Peyer's patch (tissue), 4 donors: Measurements from ENCODE around the gene RTN4RL1. TPM values are rescaled to one million over a fixed set of nuclear protein-coding genes. Genes with fewer than 3 reads are reported as not detected.

Source experiments
- DNase-seq, 3 donors: peaks; one replicate each; pipeline ENCODE4 v3.0.0-alpha.2; 2017 to 2019
- H3K27ac ChIP-seq, 4 donors: fragments of 200-600 bp; sonication (generic); one replicate each; pipeline ENCODE4 v1.5.1; 2016 to 2019
- H3K27me3 ChIP-seq, 2 donors: fragments of 200-600 bp; sonication (generic); one replicate each; pipeline ENCODE4 v1.5.1; 2019
- H3K36me3 ChIP-seq, 3 donors: fragments of 200-600 bp; sonication (generic); one replicate each; pipeline ENCODE4 v1.5.1; 2016 to 2019
- H3K4me1 ChIP-seq, 4 donors: fragments of 200-600 bp; sonication (generic); one replicate each; pipeline ENCODE4 v1.5.1; 2016 to 2019
- H3K4me3 ChIP-seq, 4 donors: fragments of 200-600 bp; sonication (generic); 1 replicate in 3 of 4; 2 replicates in 1 of 4; pipeline ENCODE4 v1.5.1; 2016 to 2019; ENCODE audit warnings: mild to moderate bottlenecking in 1 of 4
- H3K9me3 ChIP-seq, 4 donors: fragments of 200-600 bp; sonication (generic); one replicate each; pipeline ENCODE4 v1.5.1; 2016 to 2019; ENCODE audit warnings: mild to moderate bottlenecking in 1 of 4
- POLR2A ChIP-seq, 2 donors: fragments of 450-650 bp; IDR thresholded peaks; one replicate each; pipeline ENCODE4 v1.5.1; 2017; ENCODE audit warnings: antibody characterized with exemption in 2 of 2, mild to moderate bottlenecking in 2 of 2, moderate library complexity in 2 of 2
- total RNA-seq, 4 donors: library from RNA; depleted of rRNA; stranded (reverse); fragments of >200 nt; gene quantifications; one replicate each; pipeline ENCODE4 v1.1.0, GENCODE V29; 2016
- TF ChIP-seq, protein P1 (sequence below), 6 experiments: fragments of 450-650 bp in 4 of 6; fragments of 200-600 bp in 2 of 6; sonication (generic) in 1 of 6; IDR thresholded peaks; one replicate each; pipeline ENCODE4 v1.5.1; 2017 to 2019; ENCODE audit warnings: antibody characterized with exemption in 6 of 6, mild to moderate bottlenecking in 3 of 6, moderate library complexity in 1 of 6

Gene RTN4RL1
- total RNA-seq, 4 donors from 2014 or later, result not detected

- peaks cover 0 to 36% (median 24%) of the 10 kb centered on the region in 4 donors for H3K4me1 ChIP-seq
- peak overlapping the region in 1 of 4 donors; percentile 28 for H3K27ac ChIP-seq
- no peaks in the 10 kb centered on the region for H3K36me3 ChIP-seq
- no peaks in the 10 kb centered on the region for H3K9me3 ChIP-seq
- H3K4me3 ChIP-seq, result peak overlapping the region; percentile 33 to 63 (median 60)
- TF ChIP-seq, protein P1, sequence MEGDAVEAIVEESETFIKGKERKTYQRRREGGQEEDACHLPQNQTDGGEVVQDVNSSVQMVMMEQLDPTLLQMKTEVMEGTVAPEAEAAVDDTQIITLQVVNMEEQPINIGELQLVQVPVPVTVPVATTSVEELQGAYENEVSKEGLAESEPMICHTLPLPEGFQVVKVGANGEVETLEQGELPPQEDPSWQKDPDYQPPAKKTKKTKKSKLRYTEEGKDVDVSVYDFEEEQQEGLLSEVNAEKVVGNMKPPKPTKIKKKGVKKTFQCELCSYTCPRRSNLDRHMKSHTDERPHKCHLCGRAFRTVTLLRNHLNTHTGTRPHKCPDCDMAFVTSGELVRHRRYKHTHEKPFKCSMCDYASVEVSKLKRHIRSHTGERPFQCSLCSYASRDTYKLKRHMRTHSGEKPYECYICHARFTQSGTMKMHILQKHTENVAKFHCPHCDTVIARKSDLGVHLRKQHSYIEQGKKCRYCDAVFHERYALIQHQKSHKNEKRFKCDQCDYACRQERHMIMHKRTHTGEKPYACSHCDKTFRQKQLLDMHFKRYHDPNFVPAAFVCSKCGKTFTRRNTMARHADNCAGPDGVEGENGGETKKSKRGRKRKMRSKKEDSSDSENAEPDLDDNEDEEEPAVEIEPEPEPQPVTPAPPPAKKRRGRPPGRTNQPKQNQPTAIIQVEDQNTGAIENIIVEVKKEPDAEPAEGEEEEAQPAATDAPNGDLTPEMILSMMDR (IDR thresholded peaks at IDR 0.05), result no peak
- no peak for TF ChIP-seq POLR2A (IDR thresholded peaks at IDR 0.05)
- peaks cover 0 to 23% of the 10 kb centered on the region in 2 donors for H3K27me3 ChIP-seq
- DNase-seq, result no peak
These were observed 438 bp downstream of the RTN4RL1 start for GRCh38 chr17:2024572-2025219.

DNA sequence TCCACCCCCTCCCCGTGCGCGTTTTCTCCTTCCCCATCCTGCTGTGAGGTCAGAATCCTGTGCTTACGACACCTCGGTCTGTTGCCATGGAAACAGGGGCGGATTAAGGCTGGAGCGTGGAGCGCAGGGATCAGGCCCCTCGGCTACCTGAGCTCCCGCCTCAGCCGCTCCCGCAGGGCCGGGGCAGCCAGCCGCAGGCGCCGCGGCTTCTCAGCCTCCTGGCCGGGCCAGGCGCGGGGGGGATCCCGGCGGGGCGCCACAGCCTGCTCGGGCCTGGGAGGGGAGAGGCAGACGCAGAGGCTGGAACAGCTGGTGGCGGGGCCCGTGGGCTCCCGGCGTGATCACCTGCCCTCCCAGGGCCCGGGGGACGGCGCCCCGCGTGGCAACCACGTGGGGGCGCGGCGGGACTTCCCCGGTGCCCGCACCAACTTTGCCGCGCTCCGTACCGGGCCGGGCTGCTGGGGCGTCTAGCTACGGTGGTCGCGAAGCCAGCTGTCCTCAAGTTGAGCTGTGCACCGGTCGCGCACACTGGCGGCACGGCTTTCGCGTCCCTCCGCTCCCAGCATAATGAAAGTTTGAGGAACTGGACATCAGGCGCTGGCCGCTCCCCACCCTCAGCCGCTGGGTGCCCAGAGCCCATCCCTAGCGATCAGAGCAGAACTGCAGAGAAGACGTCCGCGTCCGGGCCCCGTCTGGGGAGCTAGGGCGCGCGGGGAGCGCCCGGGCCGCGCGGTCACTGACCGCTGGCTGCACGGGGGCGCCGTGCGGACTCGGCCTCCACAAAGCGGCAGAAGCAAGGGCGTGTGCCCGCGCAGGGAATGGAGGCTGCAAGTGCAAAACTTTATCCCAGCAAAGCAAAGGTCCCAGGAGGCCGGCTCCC is 1.2 kb downstream of the RTN4RL1 start:
- Histone ChIP-seq H3K4me3 (peak overlapping the region; percentile 33 to 63 (median 60)), H3K36me3 (no peaks in the 10 kb centered on the region), H3K27ac (peak overlapping the region in 1 of 4 donors; percentile 17), H3K4me1 (peaks cover 0 to 33% (median 24%) of the 10 kb centered on the region in 4 donors), H3K27me3 (peaks cover 0 to 23% of the 10 kb centered on the region in 2 donors), H3K9me3 (no peaks in the 10 kb centered on the region)
- DNase-seq, result peak in 2 of 3 donors; percentile 24 to 64
- TF ChIP-seq, protein P1 (IDR thresholded peaks at IDR 0.05), result peak in 1 of 6 experiments; percentile 6
- TF ChIP-seq POLR2A (IDR thresholded peaks at IDR 0.05), result no peak

DNA sequence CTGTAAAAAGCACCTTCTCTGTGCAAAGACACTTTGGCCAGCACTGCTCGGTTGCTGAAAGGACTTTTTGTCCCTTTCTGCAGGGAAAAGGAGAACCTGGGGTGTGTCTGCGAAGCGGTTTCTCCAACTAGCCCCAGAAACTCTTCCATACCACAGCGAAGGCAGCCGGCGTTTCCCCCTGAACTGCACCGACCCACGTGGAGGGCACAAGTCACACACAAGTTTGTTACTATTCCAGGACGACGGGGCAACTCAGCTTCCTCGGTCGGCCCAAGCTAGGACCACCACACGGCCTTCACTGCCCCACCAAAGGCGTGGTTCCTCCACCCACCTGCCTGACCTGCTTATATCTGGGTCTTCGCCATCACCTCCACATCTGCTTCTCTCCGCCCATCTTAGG is 1.9 kb downstream of the RTN4RL1 start:
- peaks cover 0 to 33% (median 24%) of the 10 kb centered on the region in 4 donors for H3K4me1 ChIP-seq
- H3K27me3 ChIP-seq, result peaks cover 0 to 23% of the 10 kb centered on the region in 2 donors
- no peaks in the 10 kb centered on the region for H3K36me3 ChIP-seq
- H3K4me3 ChIP-seq, result peak overlapping the region in 1 of 4 donors; percentile 63
- no peak for DNase-seq
- no peak for TF ChIP-seq POLR2A (IDR thresholded peaks at IDR 0.05)
- TF ChIP-seq, protein P1 (IDR thresholded peaks at IDR 0.05), result no peak
- no peaks in the 10 kb centered on the region for H3K9me3 ChIP-seq
- no peak overlapping the region for H3K27ac ChIP-seq

DNA sequence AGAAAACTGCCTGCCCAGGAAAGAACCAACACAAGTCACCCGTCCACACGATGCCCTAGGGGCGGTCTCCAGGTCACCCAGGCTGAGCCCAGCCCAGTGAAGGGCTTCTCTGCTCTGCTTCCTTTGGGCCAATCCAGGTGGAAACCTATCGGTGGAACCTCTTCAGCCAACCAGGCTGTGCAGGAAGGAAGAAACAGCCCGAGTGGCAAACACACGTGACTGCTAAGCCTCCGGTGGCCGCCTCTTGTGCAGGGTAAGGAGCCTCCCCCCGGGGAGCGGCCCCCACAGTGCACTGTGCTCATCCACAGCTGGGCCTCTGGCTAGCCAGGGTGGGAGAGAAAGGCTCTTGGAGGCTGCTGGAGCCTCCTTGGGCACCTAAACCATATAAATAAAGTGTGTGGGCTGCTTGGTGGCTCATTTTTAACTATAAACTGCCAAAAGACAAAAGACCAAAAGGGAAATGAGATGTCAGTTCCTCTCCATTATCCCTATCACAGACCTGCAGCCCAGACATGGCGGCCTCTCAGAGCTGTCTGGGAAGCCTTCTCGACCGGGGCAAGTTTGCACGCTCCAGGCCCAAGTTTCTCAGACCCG is 2.4 kb downstream of the RTN4RL1 start:
- TF ChIP-seq, protein P1 (IDR thresholded peaks at IDR 0.05), result no peak
- no peak for TF ChIP-seq POLR2A (IDR thresholded peaks at IDR 0.05)
- Histone ChIP-seq H3K9me3 (no peaks in the 10 kb centered on the region), H3K27ac (no peak overlapping the region), H3K36me3 (no peaks in the 10 kb centered on the region), H3K4me3 (no peak overlapping the region), H3K4me1 (peaks cover 0 to 33% (median 24%) of the 10 kb centered on the region in 4 donors), H3K27me3 (peaks cover 0 to 23% of the 10 kb centered on the region in 2 donors)
- peak in 1 of 3 donors; percentile 39 for DNase-seq

GRCh38 chr17:2020721-2021120 is 4.4 kb downstream of the RTN4RL1 start:
- no peak overlapping the region for H3K27ac ChIP-seq
- H3K4me1 ChIP-seq, result peaks cover 0 to 27% (median 21%) of the 10 kb centered on the region in 4 donors
- peaks cover 0 to 21% of the 10 kb centered on the region in 2 donors for H3K27me3 ChIP-seq
- DNase-seq, result no peak
- H3K4me3 ChIP-seq, result no peak overlapping the region
- no peaks in the 10 kb centered on the region for H3K36me3 ChIP-seq
- TF ChIP-seq, protein P1 (IDR thresholded peaks at IDR 0.05), result no peak
- no peak for TF ChIP-seq POLR2A (IDR thresholded peaks at IDR 0.05)
- no peaks in the 10 kb centered on the region for H3K9me3 ChIP-seq
